ENCODE measurements around the gene FHOD3.

Gene FHOD3

DNA sequence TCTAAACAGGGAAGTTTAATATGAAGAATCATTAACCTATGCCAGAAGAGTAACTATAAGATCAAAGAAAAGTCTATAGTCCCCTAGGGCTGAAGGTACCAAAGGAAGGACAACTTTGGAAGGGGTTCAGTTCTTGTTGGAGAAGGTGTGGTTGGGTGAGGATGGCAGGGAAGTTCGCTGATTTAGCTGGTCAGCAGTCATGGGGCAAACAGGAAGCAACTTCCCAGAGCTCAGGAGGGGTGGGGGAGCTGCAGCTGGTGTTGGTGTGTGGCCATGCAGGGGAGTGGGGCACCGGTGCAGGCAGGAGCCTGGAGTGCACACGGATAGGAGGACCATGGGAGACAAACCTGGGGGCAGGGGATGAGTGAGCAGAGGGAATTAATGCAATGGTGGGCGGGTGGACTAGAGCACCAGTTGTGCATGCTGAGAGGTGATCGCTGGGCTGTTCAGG, 34.0 kb downstream of the FHOD3 start:
- TF ChIP-seq, protein P1, sequence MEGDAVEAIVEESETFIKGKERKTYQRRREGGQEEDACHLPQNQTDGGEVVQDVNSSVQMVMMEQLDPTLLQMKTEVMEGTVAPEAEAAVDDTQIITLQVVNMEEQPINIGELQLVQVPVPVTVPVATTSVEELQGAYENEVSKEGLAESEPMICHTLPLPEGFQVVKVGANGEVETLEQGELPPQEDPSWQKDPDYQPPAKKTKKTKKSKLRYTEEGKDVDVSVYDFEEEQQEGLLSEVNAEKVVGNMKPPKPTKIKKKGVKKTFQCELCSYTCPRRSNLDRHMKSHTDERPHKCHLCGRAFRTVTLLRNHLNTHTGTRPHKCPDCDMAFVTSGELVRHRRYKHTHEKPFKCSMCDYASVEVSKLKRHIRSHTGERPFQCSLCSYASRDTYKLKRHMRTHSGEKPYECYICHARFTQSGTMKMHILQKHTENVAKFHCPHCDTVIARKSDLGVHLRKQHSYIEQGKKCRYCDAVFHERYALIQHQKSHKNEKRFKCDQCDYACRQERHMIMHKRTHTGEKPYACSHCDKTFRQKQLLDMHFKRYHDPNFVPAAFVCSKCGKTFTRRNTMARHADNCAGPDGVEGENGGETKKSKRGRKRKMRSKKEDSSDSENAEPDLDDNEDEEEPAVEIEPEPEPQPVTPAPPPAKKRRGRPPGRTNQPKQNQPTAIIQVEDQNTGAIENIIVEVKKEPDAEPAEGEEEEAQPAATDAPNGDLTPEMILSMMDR (IDR thresholded peaks at IDR 0.05; ENCODE audit: insufficient read depth, low read depth, low read length, missing control alignments): no peak
- no peak for DNase-seq (ENCODE audit: low read depth)
- H3K4me3 ChIP-seq (ENCODE audit: low read depth, low read length): no peak overlapping the region

DNA sequence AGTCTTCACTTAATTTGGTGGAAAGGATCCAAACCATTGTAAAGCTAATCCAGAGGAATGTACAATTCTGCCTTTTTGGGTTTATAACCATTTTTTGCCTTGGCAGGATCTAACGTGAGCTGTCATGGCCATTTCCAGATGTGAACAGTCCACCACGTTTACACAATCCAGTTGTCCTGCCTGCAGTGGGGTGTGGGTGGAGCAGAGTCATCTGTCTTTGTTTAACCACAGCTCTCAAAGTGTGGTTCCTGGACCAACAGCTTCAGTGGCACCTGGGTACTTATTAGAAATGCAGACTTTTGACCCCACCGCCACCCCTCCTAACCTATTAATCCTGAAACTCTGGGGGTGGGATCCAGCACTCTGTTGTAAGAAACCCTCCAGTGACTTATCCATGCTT, 35.9 kb downstream of the FHOD3 start:
- TF ChIP-seq, protein P1 (IDR thresholded peaks at IDR 0.05; ENCODE audit: insufficient read depth, low read depth, low read length, missing control alignments): no peak
- H3K4me3 ChIP-seq (ENCODE audit: low read depth, low read length): no peak overlapping the region
- DNase-seq (ENCODE audit: low read depth): peak; percentile 55

DNA sequence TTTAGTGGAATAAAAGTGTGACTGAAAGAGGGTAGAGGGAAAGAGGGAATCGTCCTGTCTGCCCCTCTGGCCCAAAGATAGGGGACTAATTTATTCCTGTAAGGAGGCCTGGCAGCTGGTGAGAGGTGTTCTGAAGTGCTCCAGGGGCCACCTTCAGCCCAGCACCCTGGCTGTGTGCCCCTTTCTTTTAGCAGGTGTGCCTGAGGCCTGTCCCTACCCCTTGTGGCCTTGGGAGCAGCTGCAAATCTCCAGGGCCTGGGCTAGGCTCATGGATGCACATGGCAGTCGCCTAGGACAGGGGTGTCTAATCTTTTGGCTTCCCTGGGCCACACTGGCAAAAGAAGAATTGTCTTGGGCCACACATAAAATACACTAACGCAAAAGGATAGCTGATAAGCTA, 37.3 kb downstream of the FHOD3 start:
- TF ChIP-seq, protein P1 (IDR thresholded peaks at IDR 0.05; ENCODE audit: insufficient read depth, low read depth, low read length, missing control alignments): no peak
- H3K4me3 ChIP-seq (ENCODE audit: low read depth, low read length): no peak overlapping the region
- DNase-seq (ENCODE audit: low read depth): no peak

DNA sequence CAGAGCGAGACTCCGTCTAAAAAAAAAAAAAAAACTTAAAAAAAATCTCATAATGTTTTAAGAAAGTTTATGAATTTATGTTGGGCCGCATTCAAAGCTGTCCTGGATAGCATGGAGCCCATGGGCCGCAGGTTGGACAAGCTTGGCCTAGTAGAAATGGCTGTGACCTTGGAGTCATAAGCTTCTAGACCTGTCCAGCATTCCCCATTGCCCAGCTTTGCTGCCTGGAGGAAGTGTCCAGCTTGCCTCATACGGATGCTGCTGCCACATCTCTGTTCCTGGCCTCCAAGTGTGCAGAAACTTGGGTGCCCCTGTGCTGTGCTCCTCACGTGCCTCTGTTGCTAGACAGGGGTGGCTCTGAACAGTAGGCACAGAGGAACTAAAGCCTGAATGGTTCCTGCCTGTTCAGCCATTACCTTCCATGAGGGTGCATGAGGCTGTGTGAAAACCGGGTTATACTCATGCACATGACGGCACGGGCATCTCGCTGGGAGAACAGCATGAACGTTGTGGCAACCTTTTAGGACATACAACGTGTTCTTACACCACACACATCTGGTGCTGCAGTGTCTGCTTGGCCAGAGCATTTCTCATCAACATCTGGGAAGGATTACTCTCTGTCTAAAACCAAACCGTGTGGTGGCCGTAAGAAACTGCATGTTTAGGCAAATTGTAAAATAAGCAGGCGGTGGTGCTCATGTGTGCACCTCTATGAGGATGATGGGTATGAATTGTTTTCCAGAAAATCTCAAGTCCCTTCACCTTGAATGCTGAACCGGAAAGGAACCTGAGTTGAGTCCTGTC, 38.2 kb downstream of the FHOD3 start:
- DNase-seq (ENCODE audit: low read depth): no peak
- no peak overlapping the region for H3K4me3 ChIP-seq (ENCODE audit: low read depth, low read length)
- TF ChIP-seq, protein P1 (IDR thresholded peaks at IDR 0.05; ENCODE audit: insufficient read depth, low read depth, low read length, missing control alignments): no peak

DNA sequence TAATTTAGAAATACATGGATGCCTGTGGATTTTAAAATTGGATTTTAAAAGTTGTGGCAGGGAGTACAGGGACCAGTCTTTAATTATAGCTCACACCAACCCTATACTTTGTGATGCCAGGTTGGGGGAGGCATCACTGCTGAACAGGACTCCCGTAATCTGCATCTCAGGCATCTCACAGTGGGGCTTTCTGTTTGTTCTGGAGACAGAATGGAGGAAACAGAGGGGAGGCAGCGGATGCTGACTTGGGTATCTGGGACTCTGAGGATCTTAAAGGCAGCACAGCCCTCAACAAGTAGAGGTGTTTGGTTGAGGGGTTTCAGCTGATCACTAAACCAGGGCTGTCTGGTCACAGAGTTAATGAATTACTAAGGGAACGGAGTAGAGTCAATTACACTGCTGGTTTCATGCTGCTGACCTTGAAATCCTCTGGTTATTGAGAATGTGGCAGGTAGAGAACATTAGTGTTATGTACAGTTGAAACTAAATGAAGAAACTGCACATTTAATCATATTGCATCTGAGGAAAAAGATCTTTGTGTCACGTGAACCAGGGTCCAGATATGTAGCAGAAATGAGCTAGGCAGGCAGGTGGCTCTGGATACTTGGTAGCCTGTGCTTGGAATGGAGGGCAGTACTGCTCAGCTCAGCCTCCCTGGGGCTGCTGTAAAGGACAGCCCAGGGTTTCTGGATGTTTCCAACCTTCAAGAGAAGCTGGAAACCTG, 40.3 kb downstream of the FHOD3 start:
- TF ChIP-seq, protein P1 (IDR thresholded peaks at IDR 0.05; ENCODE audit: insufficient read depth, low read depth, low read length, missing control alignments): no peak
- DNase-seq (ENCODE audit: low read depth): no peak
- no peak overlapping the region for H3K4me3 ChIP-seq (ENCODE audit: low read depth, low read length)

DNA sequence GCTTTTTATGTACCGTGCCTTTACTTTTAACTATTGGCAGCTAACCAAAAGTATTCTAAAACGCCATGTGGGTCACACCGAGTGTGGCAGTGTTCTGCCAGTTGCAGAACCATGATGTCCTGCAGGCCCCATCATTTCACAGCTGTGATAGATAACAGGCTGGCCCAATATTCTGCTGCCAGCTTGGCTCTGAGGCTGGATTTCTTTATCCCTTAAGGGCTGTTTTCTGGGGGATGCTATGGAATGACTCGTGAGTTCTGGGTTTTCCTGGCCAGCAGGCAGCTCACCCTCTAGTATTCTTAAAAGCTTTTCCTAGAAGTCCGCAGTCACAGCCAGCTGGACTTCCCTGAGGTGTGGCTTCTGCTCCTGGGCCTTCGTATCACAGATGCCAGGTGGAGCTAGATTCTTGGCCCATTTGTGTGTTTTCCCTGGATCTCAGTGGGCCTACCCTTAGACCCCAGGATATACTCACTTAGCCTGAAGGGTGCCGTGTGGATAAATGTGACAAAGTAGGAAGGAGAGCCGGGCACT, 41.0 kb downstream of the FHOD3 start:
- TF ChIP-seq, protein P1 (IDR thresholded peaks at IDR 0.05; ENCODE audit: insufficient read depth, low read depth, low read length, missing control alignments): no peak
- no peak for DNase-seq (ENCODE audit: low read depth)
- no peak overlapping the region for H3K4me3 ChIP-seq (ENCODE audit: low read depth, low read length)
